Neural progenitor cell (in vitro differentiated cells): ENCODE data around the gene PRKCA.

Experiments
- EZH2 ChIP-seq: fragments of 200-600 bp; sonication (generic); IDR thresholded peaks from 2 replicates; pipeline ENCODE4 v1.6.1; 2017; ENCODE audit warnings: antibody characterized with exemption, mild to moderate bottlenecking, moderate library complexity
- EZH2phosphoT487 ChIP-seq: fragments of 200-600 bp; sonication (generic); IDR thresholded peaks from 2 replicates; pipeline ENCODE4 v1.6.1; 2017; ENCODE audit warnings: antibody characterized with exemption

- TF ChIP-seq EZH2 (no peak), EZH2phosphoT487 (no peak)
Measured at GRCh38 chr17:66602659-66603384, 300.4 kb downstream of the PRKCA start.
